Measurements from ENCODE around the gene AFG3L2. TPM values are rescaled to one million over a fixed set of nuclear protein-coding genes. Genes with fewer than 3 reads are reported as not detected.
"Not testable (repeated sequence)": the region's sequence is repeated elsewhere in the genome, so short reads cannot be mapped to it uniquely, and the experiment has no call there.

AFG3L2 gene
- total RNA-seq, 1 experiment from 2014 or later: 55.1 TPM

GRCh38 chr18:12416098-12416729 lies 39.2 kb upstream of the AFG3L2 start:
- Mint-ChIP-seq H3K27me3 (ENCODE audit: unreplicated experiment) (no peaks in the 10 kb centered on the region), H3K4me1 (ENCODE audit: low read depth, unreplicated experiment) (no peaks in the 10 kb centered on the region), H3K9me3 (ENCODE audit: low read depth, unreplicated experiment) (no peaks in the 10 kb centered on the region), H3K4me3 (ENCODE audit: low read depth, unreplicated experiment) (no peak overlapping the region), H3K27ac (ENCODE audit: unreplicated experiment) (peak overlapping the region; percentile 1), H3K36me3 (ENCODE audit: insufficient read depth, unreplicated experiment) (peaks cover 22% of the 10 kb centered on the region)
- TF ChIP-seq CTCF (IDR thresholded peaks at IDR 0.05; ENCODE audit: unreplicated experiment): no peak
- intact Hi-C loops (cut with micrococcal nuclease; ENCODE audit: unreplicated experiment): no loop called here
- BruUV-seq (replicated peaks): no TSS peak
- CTCF ChIA-PET: interaction anchor here (0.7 kb wide), 2 partner anchors 15 to 24 kb away, joined by 3 to 5 read pairs; no protein-coding TSS in a partner anchor
- DNase-seq: no peak

- no TSS peak for BruUV-seq (replicated peaks)
- DNase-seq: no peak
- no peak for TF ChIP-seq CTCF (IDR thresholded peaks at IDR 0.05; ENCODE audit: unreplicated experiment)
- Mint-ChIP-seq H3K27ac (ENCODE audit: unreplicated experiment) (no peak overlapping the region), H3K27me3 (ENCODE audit: unreplicated experiment) (peaks cover 5% of the 10 kb centered on the region), H3K9me3 (ENCODE audit: low read depth, unreplicated experiment) (no peaks in the 10 kb centered on the region), H3K36me3 (ENCODE audit: insufficient read depth, unreplicated experiment) (peaks cover 24% of the 10 kb centered on the region), H3K4me3 (ENCODE audit: low read depth, unreplicated experiment) (no peak overlapping the region), H3K4me1 (ENCODE audit: low read depth, unreplicated experiment) (no peaks in the 10 kb centered on the region)
- intact Hi-C loops (cut with micrococcal nuclease; ENCODE audit: unreplicated experiment): no loop called here
- CTCF ChIA-PET: interaction anchor here (0.7 kb wide), 1 partner anchor 97 kb away, joined by 3 read pairs; no protein-coding TSS in a partner anchor
Observed at GRCh38 chr18:12411456-12411855, 34.4 kb upstream of the AFG3L2 start.

GRCh38 chr18:12410747-12411146 lies 33.7 kb upstream of the AFG3L2 start:
- DNase-seq; H3K27ac Mint-ChIP-seq (ENCODE audit: unreplicated experiment); CTCF ChIA-PET; BruUV-seq (replicated peaks); H3K4me3 Mint-ChIP-seq (ENCODE audit: low read depth, unreplicated experiment); H3K4me1 Mint-ChIP-seq (ENCODE audit: low read depth, unreplicated experiment); intact Hi-C loops (cut with micrococcal nuclease; ENCODE audit: unreplicated experiment); H3K9me3 Mint-ChIP-seq (ENCODE audit: low read depth, unreplicated experiment): not testable (repeated sequence)
- peaks cover 12% of the 10 kb centered on the region for H3K27me3 Mint-ChIP-seq (ENCODE audit: unreplicated experiment)
- H3K36me3 Mint-ChIP-seq (ENCODE audit: insufficient read depth, unreplicated experiment): peaks cover 24% of the 10 kb centered on the region

GRCh38 chr18:12410081-12410481 lies 33.1 kb upstream of the AFG3L2 start:
- Mint-ChIP-seq H3K27me3 (ENCODE audit: unreplicated experiment) (peaks cover 19% of the 10 kb centered on the region), H3K4me3 (ENCODE audit: low read depth, unreplicated experiment) (no peak overlapping the region), H3K4me1 (ENCODE audit: low read depth, unreplicated experiment) (no peaks in the 10 kb centered on the region), H3K9me3 (ENCODE audit: low read depth, unreplicated experiment) (no peaks in the 10 kb centered on the region), H3K36me3 (ENCODE audit: insufficient read depth, unreplicated experiment) (peaks cover 24% of the 10 kb centered on the region), H3K27ac (ENCODE audit: unreplicated experiment) (no peak overlapping the region)
- no peak for TF ChIP-seq CTCF (IDR thresholded peaks at IDR 0.05; ENCODE audit: unreplicated experiment)
- no TSS peak for BruUV-seq (replicated peaks)
- intact Hi-C loops (cut with micrococcal nuclease; ENCODE audit: unreplicated experiment): no loop called here
- no peak for DNase-seq
- CTCF ChIA-PET: no interaction called here

- TF ChIP-seq CTCF (IDR thresholded peaks at IDR 0.05; ENCODE audit: unreplicated experiment): no peak
- intact Hi-C loops (cut with micrococcal nuclease; ENCODE audit: unreplicated experiment): no loop called here
- CTCF ChIA-PET: no interaction called here
- no peak for DNase-seq
- Mint-ChIP-seq H3K36me3 (ENCODE audit: insufficient read depth, unreplicated experiment) (peaks cover 24% of the 10 kb centered on the region), H3K4me1 (ENCODE audit: low read depth, unreplicated experiment) (no peaks in the 10 kb centered on the region), H3K27ac (ENCODE audit: unreplicated experiment) (no peak overlapping the region), H3K4me3 (ENCODE audit: low read depth, unreplicated experiment) (no peak overlapping the region), H3K9me3 (ENCODE audit: low read depth, unreplicated experiment) (no peaks in the 10 kb centered on the region), H3K27me3 (ENCODE audit: unreplicated experiment) (peaks cover 23% of the 10 kb centered on the region)
- TSS peak; percentile 36 for BruUV-seq (replicated peaks)
Observed at GRCh38 chr18:12409469-12409868, 32.4 kb upstream of the AFG3L2 start.

Measured in Calu3 (cell line).